DOHH2 (cell line): ENCODE results near the gene TNFRSF6B.

ENCODE experiments used
- H3F3A ChIP-seq: fragments of 200-600 bp; sonication (generic), shearing (Covaris generic); 2 replicates; pipeline ENCODE4 v1.6.0; 2016; ENCODE audit warnings: antibody characterized with exemption, mild to moderate bottlenecking; ENCODE audit not compliant: control insufficient read depth, insufficient read depth
- H3K27ac ChIP-seq: fragments of 200-600 bp; sonication (generic); 2 replicates; pipeline ENCODE4 v1.5.1; 2014; ENCODE audit warnings: low read depth, mild to moderate bottlenecking, low read length, moderate library complexity
- H3K27me3 ChIP-seq: fragments of 200-600 bp; sonication (generic); 2 replicates; pipeline ENCODE4 v1.6.1; 2014; ENCODE audit warnings: mild to moderate bottlenecking, low read length, mixed read lengths; ENCODE audit not compliant: control insufficient read depth
- H3K36me3 ChIP-seq: fragments of 200-600 bp; sonication (generic); 2 replicates; pipeline ENCODE4 v1.6.1; 2014; ENCODE audit warnings: mild to moderate bottlenecking, low read length, moderate library complexity, mixed read lengths; ENCODE audit not compliant: control insufficient read depth
- H3K4me1 ChIP-seq: fragments of 200-600 bp; sonication (generic); 2 replicates; pipeline ENCODE4 v1.6.1; 2014; ENCODE audit warnings: mild to moderate bottlenecking, low read length, mixed read lengths; ENCODE audit not compliant: control insufficient read depth
- H3K4me2 ChIP-seq: fragments of 200-600 bp; sonication (generic); 2 replicates; pipeline ENCODE4 v1.6.0; 2014; ENCODE audit warnings: mild to moderate bottlenecking, low read length, moderate library complexity
- H3K4me3 ChIP-seq: fragments of 200-600 bp; sonication (generic); 2 replicates; pipeline ENCODE4 v1.5.1; 2014; ENCODE audit warnings: mild to moderate bottlenecking, low read length, mixed read lengths
- H3K79me2 ChIP-seq: fragments of 200-600 bp; sonication (generic); 2 replicates; pipeline ENCODE4 v1.6.1; 2014; ENCODE audit warnings: mild to moderate bottlenecking, low read length, mixed read lengths; ENCODE audit not compliant: control insufficient read depth
- H3K9me2 ChIP-seq: fragments of 200-600 bp; sonication (generic); replicated peaks from 2 replicates; pipeline ENCODE4 v1.6.1; 2014; ENCODE audit warnings: mild to moderate bottlenecking, low read length, mixed read lengths; ENCODE audit not compliant: control insufficient read depth
- H3K9me3 ChIP-seq: fragments of 200-600 bp; sonication (generic); 2 replicates; pipeline ENCODE4 v1.6.1; 2014; ENCODE audit warnings: antibody characterized with exemption, low read length, mixed read lengths; ENCODE audit not compliant: control insufficient read depth, insufficient read depth
- H4K20me1 ChIP-seq: fragments of 200-600 bp; sonication (generic); 2 replicates; pipeline ENCODE4 v1.6.0; 2014; ENCODE audit warnings: low read depth, mild to moderate bottlenecking, antibody characterized with exemption, low read length, moderate library complexity; ENCODE audit not compliant: control insufficient read depth, insufficient read depth
- CTCF ChIP-seq: fragments of 200-600 bp; sonication (generic); IDR thresholded peaks from one replicate; pipeline ENCODE4 v1.5.1; 2014; ENCODE audit warnings: antibody characterized with exemption, mild to moderate bottlenecking, low read depth, low read length; ENCODE audit not compliant: poor library complexity, severe bottlenecking
- EZH2phosphoT487 ChIP-seq: fragments of 200-600 bp; sonication (generic); IDR thresholded peaks from 2 replicates; pipeline ENCODE4 v1.6.1; 2017; ENCODE audit warnings: borderline replicate concordance, mild to moderate bottlenecking, antibody characterized with exemption, low read length, moderate library complexity, mixed read lengths

The TNFRSF6B gene

GRCh38 chr20:63736893-63737694, 40.6 kb downstream of the TNFRSF6B start:
- Histone ChIP-seq H3K79me2 (peaks cover 8% of the 10 kb centered on the region; the same call in 1 of the 2 replicates), H3K9me2 (no peaks in the 10 kb centered on the region), H3K27ac (no peak overlapping the region), H3K9me3 (no peaks in the 10 kb centered on the region; the same call in 1 of the 2 replicates), H3K27me3 (no peaks in the 10 kb centered on the region), H4K20me1 (no peaks in the 10 kb centered on the region), H3K36me3 (peaks cover 24% of the 10 kb centered on the region; the same call in 1 of the 2 replicates), H3K4me3 (peak overlapping the region; percentile 16; the same call in 1 of the 2 replicates), H3K4me2 (peak overlapping the region; percentile 43), H3F3A (peaks cover 2% of the 10 kb centered on the region; the same call in 1 of the 2 replicates), H3K4me1 (peaks cover 42% of the 10 kb centered on the region)
- no peak for TF ChIP-seq EZH2phosphoT487
- no peak for TF ChIP-seq CTCF

- peak overlapping the region; percentile 43 for H3K4me2 ChIP-seq
- H3K9me2 ChIP-seq = no peaks in the 10 kb centered on the region
- H3K27ac ChIP-seq = no peak overlapping the region
- H3K79me2 ChIP-seq = peaks cover 6% of the 10 kb centered on the region; the same call in 1 of the 2 replicates
- no peak overlapping the region; the same call in 1 of the 2 replicates for H3K4me3 ChIP-seq
- H3K4me1 ChIP-seq = peaks cover 42% of the 10 kb centered on the region
- no peaks in the 10 kb centered on the region for H3K9me3 ChIP-seq
- TF ChIP-seq CTCF (no peak), EZH2phosphoT487 (no peak)
- peaks cover 1% of the 10 kb centered on the region; the same call in 1 of the 2 replicates for H3F3A ChIP-seq
- H3K27me3 ChIP-seq = no peaks in the 10 kb centered on the region
- no peaks in the 10 kb centered on the region for H4K20me1 ChIP-seq
- H3K36me3 ChIP-seq = peaks cover 23% of the 10 kb centered on the region; the same call in 1 of the 2 replicates
These were observed 41.2 kb downstream of the TNFRSF6B start for GRCh38 chr20:63737695-63737944.

GRCh38 chr20:63737945-63738686, 41.7 kb downstream of the TNFRSF6B start:
- no peaks in the 10 kb centered on the region for H3K9me3 ChIP-seq
- no peaks in the 10 kb centered on the region for H3F3A ChIP-seq
- H3K4me2 ChIP-seq = peak overlapping the region; percentile 43
- H4K20me1 ChIP-seq = no peaks in the 10 kb centered on the region
- no peak overlapping the region for H3K27ac ChIP-seq
- no peak overlapping the region; the same call in 1 of the 2 replicates for H3K4me3 ChIP-seq
- H3K27me3 ChIP-seq = no peaks in the 10 kb centered on the region
- no peaks in the 10 kb centered on the region for H3K9me2 ChIP-seq
- TF ChIP-seq EZH2phosphoT487 (no peak), CTCF (no peak)
- H3K79me2 ChIP-seq = peaks cover 2% of the 10 kb centered on the region; the same call in 1 of the 2 replicates
- peaks cover 18% of the 10 kb centered on the region; the same call in 1 of the 2 replicates for H3K36me3 ChIP-seq
- peaks cover 42% of the 10 kb centered on the region for H3K4me1 ChIP-seq
